ENCODE measurements around the gene RTN4RL1. TPM values are rescaled to one million over a fixed set of nuclear protein-coding genes. Genes with fewer than 3 reads are reported as not detected.
A peak's percentile ranks its signal among the peaks of the same experiment; 100 is the strongest.

The RTN4RL1 gene
- total and polyA plus RNA-seq, 2 of the 4 experiments (the other 2 are of a cell fraction) = under 0.01 to 0.03 TPM

DNA sequence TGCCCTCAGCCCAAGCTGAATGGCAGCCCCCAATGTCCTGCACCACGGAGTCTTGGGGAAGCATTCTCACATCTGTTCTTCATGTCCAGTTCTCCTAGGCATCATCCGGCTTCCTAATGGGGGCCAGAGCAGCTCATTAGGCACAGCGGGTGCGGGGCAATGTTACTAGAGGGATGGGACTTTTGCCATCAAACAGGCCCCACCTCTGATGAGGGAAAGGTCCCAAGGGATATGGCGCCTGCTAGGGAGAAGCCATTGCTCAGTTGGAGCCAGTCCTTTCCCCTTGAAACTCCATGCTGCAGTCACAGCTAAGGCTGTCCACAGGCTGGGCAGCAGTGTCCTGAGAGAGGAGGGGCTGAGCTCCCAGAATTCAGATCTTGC lies 3.1 kb upstream of the RTN4RL1 start:
- DNase-seq (no peak), ATAC-seq (ENCODE audit: low read depth) (no peak)
- no peak overlapping the region for H3K9ac ChIP-seq (ENCODE audit: low read depth, low read length)
- no peak overlapping the region for H2BK20ac ChIP-seq (ENCODE audit: low read depth, low read length)
- peaks cover 33% of the 10 kb centered on the region for H3K27me3 ChIP-seq (ENCODE audit: control insufficient read depth, insufficient read depth, low read length)
- H4K5ac ChIP-seq (ENCODE audit: low read depth, low read length) = no peak overlapping the region
- H3K36me3 ChIP-seq (ENCODE audit: control insufficient read depth, insufficient read depth, low read length) = no peaks in the 10 kb centered on the region
- peaks cover 10% of the 10 kb centered on the region; the same call in 1 of the 2 replicates for H3K9me1 ChIP-seq (ENCODE audit: insufficient read depth, low read length)
- no peak overlapping the region for H2BK5ac ChIP-seq (ENCODE audit: low read depth, low read length, poor library complexity, severe bottlenecking)
- ChIA-PET POLR2A (ENCODE audit: unreplicated experiment) (no interaction called here), CTCF (interaction anchor here (1.3 kb wide), 1 partner anchor 119 kb away, joined by 5 read pairs; no protein-coding TSS in a partner anchor)
- H4K8ac ChIP-seq (ENCODE audit: low read depth in 2 of 2, low read length in 2 of 2) = no peak overlapping the region
- no peak overlapping the region for H3K56ac ChIP-seq (ENCODE audit: extremely low read depth, insufficient read depth, low read length)
- H3K4me2 ChIP-seq (ENCODE audit: low read depth, low read length) = no peak overlapping the region
- no peaks in the 10 kb centered on the region for H3K9me3 ChIP-seq (ENCODE audit: control insufficient read depth, insufficient read depth, low read length)
- 56% methylated on average over 3 of the region's 5 CpGs; no CpG with 5 or more reads in 1 of the 2 experiments for WGBS, 2 experiments (ENCODE audit: extremely low coverage in 2 of 2, insufficient read length in 1 of 2)
- no TSS peak for BruUV-seq (replicated peaks)
- H2AK9ac ChIP-seq (replicated peaks; ENCODE audit: low read depth, low read length, poor library complexity) = no peak overlapping the region
- H2AK5ac ChIP-seq (ENCODE audit: low read depth, low read length) = no peak overlapping the region
- H3K27ac ChIP-seq (ENCODE audit: insufficient read depth, low read length) = no peak overlapping the region
- dilution Hi-C loops (cut with HindIII; ENCODE audit: low sequenced_read_pairs, unreplicated experiment) (no loop called here), in situ Hi-C loops (cut with MboI; ENCODE audit: low sequenced_read_pairs) (loop anchor here (5.0 to 25.0 kb wide), 2 partner anchors 116 to 316 kb away; partner anchors contain the start of genes TLCD2 and WDR81), intact Hi-C loops (cut with micrococcal nuclease) (no loop called here)
- H3K4me3 ChIP-seq (ENCODE audit: insufficient read depth, low read depth, low read length) = no peak overlapping the region
- TF ChIP-seq MAFK (IDR thresholded peaks at IDR 0.05; ENCODE audit: low read depth, low read length) = no peak
- no peak for TF ChIP-seq RCOR1 (IDR thresholded peaks at IDR 0.05; ENCODE audit: insufficient replicate concordance, low read length)
- TF ChIP-seq, protein P1, sequence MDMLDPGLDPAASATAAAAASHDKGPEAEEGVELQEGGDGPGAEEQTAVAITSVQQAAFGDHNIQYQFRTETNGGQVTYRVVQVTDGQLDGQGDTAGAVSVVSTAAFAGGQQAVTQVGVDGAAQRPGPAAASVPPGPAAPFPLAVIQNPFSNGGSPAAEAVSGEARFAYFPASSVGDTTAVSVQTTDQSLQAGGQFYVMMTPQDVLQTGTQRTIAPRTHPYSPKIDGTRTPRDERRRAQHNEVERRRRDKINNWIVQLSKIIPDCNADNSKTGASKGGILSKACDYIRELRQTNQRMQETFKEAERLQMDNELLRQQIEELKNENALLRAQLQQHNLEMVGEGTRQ (IDR thresholded peaks at IDR 0.05; ENCODE audit: low read depth, low read length) = no peak
- no peak for TF ChIP-seq CEBPB (IDR thresholded peaks at IDR 0.05; ENCODE audit: low read depth, low read length)
- TF ChIP-seq RFX5 (IDR thresholded peaks at IDR 0.05; ENCODE audit: low read depth, low read length) = no peak
- TF ChIP-seq BHLHE40 (IDR thresholded peaks at IDR 0.05; ENCODE audit: low read depth, low read length) = no peak
- no peak overlapping the region for H3K18ac ChIP-seq (ENCODE audit: low read depth, low read length)
- no peak overlapping the region for H3K14ac ChIP-seq (replicated peaks; ENCODE audit: low read depth, low read length)
- peaks cover 5% of the 10 kb centered on the region for H3K4me1 ChIP-seq (ENCODE audit: control insufficient read depth, insufficient read depth, low read length)
- peaks cover 3% of the 10 kb centered on the region; the same call in 1 of the 2 replicates for H4K20me1 ChIP-seq (ENCODE audit: insufficient read depth, low read length)
- peaks cover 12 to 29% of the 10 kb centered on the region in 2 experiments for H3K79me1 ChIP-seq (ENCODE audit: low read depth in 1 of 2, low read length in 2 of 2)
- no peak overlapping the region for H3K23ac ChIP-seq (ENCODE audit: low read depth, low read length)
- no peak overlapping the region for H4K91ac ChIP-seq (ENCODE audit: insufficient read depth, low read depth, low read length)
- H3K4ac ChIP-seq (ENCODE audit: low read depth, low read length) = no peak overlapping the region
- peak overlapping the region; percentile 3 for H2AFZ ChIP-seq (replicated peaks; ENCODE audit: low read length, poor library complexity)
- no peak overlapping the region for H2BK15ac ChIP-seq (ENCODE audit: low read depth, low read length)
- H2BK120ac ChIP-seq (ENCODE audit: low read depth, low read length) = no peak overlapping the region
